ENCODE measurements around the gene ZC3H12D.

DNA sequence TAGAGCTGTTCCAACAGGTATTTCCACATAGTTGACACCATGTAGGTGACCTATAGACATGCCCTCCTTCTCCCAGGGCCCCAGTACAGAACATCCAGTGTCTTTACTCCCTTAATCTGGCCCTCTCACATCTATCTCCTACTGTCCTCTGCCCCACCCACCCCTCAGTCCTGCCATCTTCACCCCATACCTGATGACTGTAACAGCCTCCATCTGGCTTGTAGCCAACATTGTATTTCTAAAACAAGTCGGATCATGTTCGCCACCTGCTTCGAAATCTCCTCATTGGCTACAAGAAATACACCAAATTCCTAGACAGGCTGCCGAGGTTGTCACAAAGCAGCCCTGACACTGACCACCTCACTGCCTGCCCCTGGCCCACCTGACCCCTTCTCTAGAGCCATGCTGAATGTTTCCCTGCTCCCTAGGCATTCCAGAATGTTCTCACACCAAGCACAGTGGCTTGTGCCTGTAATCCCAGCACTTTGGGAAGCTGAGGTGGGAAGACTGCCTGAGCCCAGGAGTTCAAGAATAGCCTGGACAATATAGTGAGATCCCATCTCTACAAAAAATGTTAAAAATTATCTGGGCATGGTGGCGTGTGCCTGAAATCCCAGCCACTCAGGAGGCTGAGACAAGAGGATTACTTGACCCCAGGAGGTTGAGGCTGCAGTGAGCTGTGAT lies 6.0 kb downstream of the ZC3H12D start:
- TF ChIP-seq, protein P1, sequence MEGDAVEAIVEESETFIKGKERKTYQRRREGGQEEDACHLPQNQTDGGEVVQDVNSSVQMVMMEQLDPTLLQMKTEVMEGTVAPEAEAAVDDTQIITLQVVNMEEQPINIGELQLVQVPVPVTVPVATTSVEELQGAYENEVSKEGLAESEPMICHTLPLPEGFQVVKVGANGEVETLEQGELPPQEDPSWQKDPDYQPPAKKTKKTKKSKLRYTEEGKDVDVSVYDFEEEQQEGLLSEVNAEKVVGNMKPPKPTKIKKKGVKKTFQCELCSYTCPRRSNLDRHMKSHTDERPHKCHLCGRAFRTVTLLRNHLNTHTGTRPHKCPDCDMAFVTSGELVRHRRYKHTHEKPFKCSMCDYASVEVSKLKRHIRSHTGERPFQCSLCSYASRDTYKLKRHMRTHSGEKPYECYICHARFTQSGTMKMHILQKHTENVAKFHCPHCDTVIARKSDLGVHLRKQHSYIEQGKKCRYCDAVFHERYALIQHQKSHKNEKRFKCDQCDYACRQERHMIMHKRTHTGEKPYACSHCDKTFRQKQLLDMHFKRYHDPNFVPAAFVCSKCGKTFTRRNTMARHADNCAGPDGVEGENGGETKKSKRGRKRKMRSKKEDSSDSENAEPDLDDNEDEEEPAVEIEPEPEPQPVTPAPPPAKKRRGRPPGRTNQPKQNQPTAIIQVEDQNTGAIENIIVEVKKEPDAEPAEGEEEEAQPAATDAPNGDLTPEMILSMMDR (conservative IDR thresholded peaks at IDR 0.05), result no peak
- no peak for TF ChIP-seq ZFX (IDR thresholded peaks at IDR 0.05)

All from C4-2B (cell line).